Spinal cord (tissue), 10 donors: ENCODE results near the gene CAMK1D. TPM values are rescaled to one million over a fixed set of nuclear protein-coding genes. Genes with fewer than 3 reads are reported as not detected.

Experiments
- DNase-seq, 6 donors: peaks; one replicate each; pipeline versions ENCODE4 v3.0.0 to v3.0.0-alpha.2; 2013 to 2015; ENCODE audit warnings: low spot score in 6 of 6, low read depth in 4 of 6
- H3K27ac ChIP-seq: one replicate; pipeline ENCODE4 v1.5.1; 2013; ENCODE audit warnings: low read depth, low read length, control low read depth
- H3K27me3 ChIP-seq: one replicate; pipeline ENCODE4 v1.6.1; 2013; ENCODE audit warnings: low read length; ENCODE audit not compliant: control insufficient read depth, insufficient read depth
- H3K36me3 ChIP-seq: one replicate; pipeline ENCODE4 v1.6.1; 2013; ENCODE audit warnings: low read length; ENCODE audit not compliant: control insufficient read depth, insufficient read depth
- H3K4me1 ChIP-seq: one replicate; pipeline ENCODE4 v1.6.1; 2013; ENCODE audit warnings: low read length; ENCODE audit not compliant: control insufficient read depth, insufficient read depth
- H3K4me3 ChIP-seq: one replicate; pipeline ENCODE4 v1.5.1; 2013; ENCODE audit warnings: low read depth, low read length, control low read depth
- H3K9me3 ChIP-seq: one replicate; pipeline ENCODE4 v1.6.1; 2013; ENCODE audit warnings: low read length; ENCODE audit not compliant: control insufficient read depth, insufficient read depth
- WGBS: methylation state at CpG from one replicate; pipeline ENCODE4 v1.1.5; 2013; ENCODE audit warnings: missing lambda C conversion rate; ENCODE audit not compliant: insufficient coverage; 5-methylcytosine and 5-hydroxymethylcytosine counted together
- polyA plus RNA-seq, 2 donors: library from polyadenylated mRNA; unstranded; fragments of 120-200 nt; gene quantifications; one replicate each; pipeline ENCODE4 v1.2.1, GENCODE V29; 2013; ENCODE audit not compliant: insufficient read length in 2 of 2
- total RNA-seq, 2 donors: library from RNA; depleted of rRNA in 1 of 2; stranded (reverse); fragments of 120-200 nt in 1 of 2; fragments of >200 nt in 1 of 2; gene quantifications; one replicate each; pipeline versions ENCODE4 v1.2.3 to v1.2.4, GENCODE V29; 2013 to 2014
- donor health status: healthy.

CAMK1D gene
- total and polyA plus RNA-seq, 4 donors, result 25.2 to 39.0 (median 33.9) TPM

DNA sequence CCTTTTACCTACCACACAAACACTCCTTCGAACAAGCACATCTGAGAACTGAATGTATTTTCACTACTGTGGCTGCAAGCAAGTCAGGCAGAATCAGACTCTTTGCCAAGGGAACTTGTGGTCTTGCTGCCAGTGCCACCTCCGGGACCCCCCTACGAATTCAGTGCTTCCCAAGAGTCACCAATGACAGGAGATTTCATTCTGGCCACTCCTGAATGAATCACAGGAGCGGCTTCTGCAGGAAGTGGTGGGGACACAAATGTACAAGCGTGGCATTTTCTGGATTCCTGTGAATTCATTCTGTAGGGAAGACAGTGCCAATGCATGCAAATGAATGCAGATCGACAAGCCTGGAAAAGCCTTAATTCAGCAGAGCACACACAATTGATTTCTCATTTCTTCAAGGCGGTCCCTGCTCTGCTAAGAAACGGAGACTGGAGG is 161.2 kb downstream of the CAMK1D start:
- Histone ChIP-seq H3K36me3 (no peaks in the 10 kb centered on the region), H3K9me3 (no peaks in the 10 kb centered on the region), H3K27ac (peak overlapping the region; percentile 25), H3K4me1 (peaks cover 51% of the 10 kb centered on the region), H3K27me3 (no peaks in the 10 kb centered on the region), H3K4me3 (no peak overlapping the region)
- DNase-seq, result peak in 3 of 6 donors; percentile 48 to 91 (median 90)
- 32% methylated on average over 8 of the region's 8 CpGs for WGBS

DNA sequence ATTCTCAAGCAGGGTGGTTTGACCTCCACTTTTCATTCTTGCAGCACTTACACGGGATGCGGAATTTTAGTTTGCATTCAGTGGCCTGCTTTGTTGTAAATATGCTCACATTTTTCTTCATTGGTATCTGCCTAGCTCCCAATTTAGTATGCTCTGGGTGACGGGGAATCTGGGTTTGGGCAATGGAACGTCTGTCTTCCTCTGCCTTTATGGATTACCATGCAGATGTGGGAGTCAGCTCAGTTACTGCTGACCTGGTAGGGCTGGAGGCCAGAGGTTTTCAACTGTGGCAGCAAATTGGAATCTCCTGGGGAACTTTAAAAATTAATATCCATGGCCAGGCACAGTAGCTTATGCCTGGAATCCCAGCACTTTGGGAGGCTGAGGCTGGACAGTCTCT is 161.6 kb downstream of the CAMK1D start:
- no peaks in the 10 kb centered on the region for H3K27me3 ChIP-seq
- peaks cover 51% of the 10 kb centered on the region for H3K4me1 ChIP-seq
- no peaks in the 10 kb centered on the region for H3K36me3 ChIP-seq
- H3K9me3 ChIP-seq, result no peaks in the 10 kb centered on the region
- peak overlapping the region; percentile 25 for H3K27ac ChIP-seq
- DNase-seq, result no peak
- no peak overlapping the region for H3K4me3 ChIP-seq
- 18% methylated on average over 2 of the region's 4 CpGs for whole genome bisulfite sequencing

DNA sequence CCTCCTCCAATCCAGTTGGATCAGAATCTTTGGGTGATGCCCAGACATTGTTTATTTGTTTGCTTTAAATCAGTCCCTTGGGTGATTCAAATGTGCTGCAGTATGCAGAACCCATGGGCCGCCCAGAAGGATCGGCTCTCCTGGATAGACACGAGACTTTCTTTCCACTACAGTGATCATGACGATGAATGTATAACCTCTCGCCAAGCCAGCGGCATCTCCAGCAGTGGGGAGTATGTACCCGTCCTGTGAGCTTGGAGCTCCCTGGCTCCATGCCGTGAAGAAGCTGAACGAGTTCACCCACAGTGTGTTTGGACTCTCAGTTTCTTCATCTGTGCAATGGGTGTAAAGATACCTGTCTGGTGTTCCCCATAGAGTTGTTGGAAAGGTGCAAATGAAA is 162.3 kb downstream of the CAMK1D start:
- no peak overlapping the region for H3K4me3 ChIP-seq
- H3K27me3 ChIP-seq, result no peaks in the 10 kb centered on the region
- peaks cover 51% of the 10 kb centered on the region for H3K4me1 ChIP-seq
- WGBS, result 82% methylated on average over 7 of the region's 9 CpGs
- no peak overlapping the region for H3K27ac ChIP-seq
- H3K36me3 ChIP-seq, result no peaks in the 10 kb centered on the region
- H3K9me3 ChIP-seq, result no peaks in the 10 kb centered on the region
- no peak for DNase-seq

DNA sequence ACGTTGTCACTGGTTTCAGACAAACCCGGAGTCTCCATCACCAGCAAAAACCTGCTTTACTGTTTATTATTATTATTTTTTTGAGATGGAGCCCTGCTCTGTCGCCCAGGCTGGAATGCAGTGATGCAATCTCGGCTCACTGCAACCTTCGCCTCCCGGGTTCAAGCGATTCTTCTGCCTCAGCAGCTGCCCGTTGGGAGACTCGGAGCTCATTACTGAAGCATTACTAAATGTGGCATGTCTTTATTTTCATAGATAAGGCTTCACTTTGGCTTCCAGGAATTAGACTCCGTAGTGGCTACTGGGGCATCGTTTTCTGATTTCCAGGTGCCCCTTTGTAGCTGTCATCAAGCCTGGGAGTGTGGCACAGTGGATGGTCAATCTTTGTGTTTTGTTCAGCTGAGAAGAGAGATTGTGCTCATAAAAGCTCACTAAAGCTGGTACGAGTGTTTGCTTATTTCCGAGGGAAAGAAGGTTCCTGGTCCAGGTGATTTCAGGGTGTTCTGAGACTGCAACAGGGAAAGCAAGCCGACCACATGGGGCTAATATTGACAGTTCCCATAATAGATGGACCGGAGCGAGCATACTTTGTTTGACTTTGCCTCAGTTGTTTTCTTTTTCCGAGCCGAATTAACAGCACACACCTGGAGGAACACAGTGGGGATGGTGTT is 163.1 kb downstream of the CAMK1D start:
- no peak for DNase-seq
- H3K4me1 ChIP-seq, result peaks cover 50% of the 10 kb centered on the region
- H3K36me3 ChIP-seq, result no peaks in the 10 kb centered on the region
- WGBS, result 64% methylated on average over 15 of the region's 18 CpGs
- no peak overlapping the region for H3K4me3 ChIP-seq
- H3K27me3 ChIP-seq, result no peaks in the 10 kb centered on the region
- H3K27ac ChIP-seq, result no peak overlapping the region
- no peaks in the 10 kb centered on the region for H3K9me3 ChIP-seq

DNA sequence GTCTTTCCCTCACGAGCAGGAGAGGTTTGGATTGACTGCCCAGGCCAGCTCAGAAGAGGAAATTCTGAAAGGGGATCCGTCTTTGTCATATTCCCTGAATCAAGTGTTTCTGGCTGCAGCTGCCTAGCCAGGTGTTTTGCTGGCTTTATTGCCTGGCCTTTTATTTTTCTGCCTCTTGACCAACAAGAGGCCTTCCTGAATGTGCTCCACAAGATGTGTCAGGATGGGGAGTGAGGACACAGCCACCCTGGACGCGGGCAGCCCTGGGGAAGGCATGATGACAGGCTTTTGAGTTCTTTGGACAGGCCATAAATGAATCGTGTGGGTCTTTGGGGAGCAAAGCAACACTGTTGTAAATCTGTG is 163.6 kb downstream of the CAMK1D start:
- WGBS, result 50% methylated on average over 5 of the region's 5 CpGs
- Histone ChIP-seq H3K36me3 (no peaks in the 10 kb centered on the region), H3K27me3 (no peaks in the 10 kb centered on the region), H3K27ac (no peak overlapping the region), H3K9me3 (no peaks in the 10 kb centered on the region), H3K4me3 (no peak overlapping the region), H3K4me1 (peaks cover 45% of the 10 kb centered on the region)
- DNase-seq, result no peak

DNA sequence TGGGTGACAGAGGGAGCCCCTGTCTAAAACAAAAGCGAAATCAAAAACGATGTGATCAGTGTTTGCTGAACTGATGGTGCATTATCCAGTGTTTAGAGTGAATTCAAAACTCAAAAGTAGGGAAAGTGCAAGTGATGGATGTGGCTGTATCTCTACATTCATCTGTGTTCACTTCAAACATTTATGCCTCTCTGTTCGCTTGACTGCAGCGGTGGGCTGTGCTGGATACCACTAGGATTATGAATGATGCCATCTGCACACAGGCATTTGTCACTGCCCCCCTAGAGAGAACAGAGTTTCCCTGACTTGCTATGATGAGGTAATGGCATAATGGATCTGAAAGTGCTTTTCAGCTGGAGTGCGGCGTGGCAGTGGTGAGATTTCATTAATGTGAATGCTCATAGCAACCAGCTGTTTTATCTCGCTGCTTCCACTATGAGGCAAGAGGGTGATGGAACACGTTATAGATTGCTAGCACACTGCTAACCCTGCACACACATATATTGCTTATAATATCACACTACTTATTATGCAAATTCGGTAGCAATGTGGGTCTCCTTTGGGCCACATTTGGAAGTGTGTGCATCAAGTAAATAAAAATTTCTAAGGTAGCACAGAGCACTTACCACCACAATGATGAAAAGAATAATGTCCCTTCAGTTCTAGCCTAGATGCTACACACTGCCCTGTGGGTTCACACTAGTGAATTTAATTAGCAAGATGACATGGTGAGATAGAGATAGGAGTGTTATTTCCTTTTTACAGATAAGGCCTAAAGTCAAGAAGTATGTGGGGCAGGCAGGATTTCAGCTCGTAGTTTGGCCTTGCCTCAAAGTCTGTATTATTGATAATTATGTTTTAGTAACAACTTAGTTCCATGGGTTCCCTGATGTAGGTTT is 164.7 kb downstream of the CAMK1D start:
- Histone ChIP-seq H3K27ac (no peak overlapping the region), H3K9me3 (no peaks in the 10 kb centered on the region), H3K4me3 (no peak overlapping the region), H3K4me1 (peaks cover 42% of the 10 kb centered on the region), H3K27me3 (no peaks in the 10 kb centered on the region), H3K36me3 (no peaks in the 10 kb centered on the region)
- DNase-seq, result peak in 2 of 6 donors; percentile 33 to 95
- WGBS, result 88% methylated on average over 2 of the region's 10 CpGs

DNA sequence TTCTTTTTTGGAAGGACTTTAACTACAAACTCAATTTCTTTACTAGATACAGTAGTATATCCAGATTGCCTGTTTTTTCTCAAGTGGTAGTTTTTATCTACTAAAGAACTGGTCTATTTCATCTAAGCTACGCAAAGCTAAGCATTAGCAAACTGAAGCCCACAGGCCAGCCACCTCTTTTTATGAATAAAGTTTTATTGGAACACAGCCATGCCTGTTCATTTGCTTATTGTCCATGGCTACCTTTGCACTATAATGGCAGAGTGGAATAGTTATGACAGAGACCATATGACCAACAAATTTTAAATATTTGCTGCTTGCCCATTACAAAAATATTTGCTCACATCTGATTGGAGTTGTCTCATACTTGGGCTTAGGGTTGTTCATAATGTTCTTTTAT is 168.7 kb downstream of the CAMK1D start:
- H3K27me3 ChIP-seq, result no peaks in the 10 kb centered on the region
- peaks cover 9% of the 10 kb centered on the region for H3K4me1 ChIP-seq
- WGBS, result no CpG with 5 or more reads among the region's 1 CpG
- no peak for DNase-seq
- H3K9me3 ChIP-seq, result no peaks in the 10 kb centered on the region
- no peaks in the 10 kb centered on the region for H3K36me3 ChIP-seq
- H3K4me3 ChIP-seq, result no peak overlapping the region
- no peak overlapping the region for H3K27ac ChIP-seq

DNA sequence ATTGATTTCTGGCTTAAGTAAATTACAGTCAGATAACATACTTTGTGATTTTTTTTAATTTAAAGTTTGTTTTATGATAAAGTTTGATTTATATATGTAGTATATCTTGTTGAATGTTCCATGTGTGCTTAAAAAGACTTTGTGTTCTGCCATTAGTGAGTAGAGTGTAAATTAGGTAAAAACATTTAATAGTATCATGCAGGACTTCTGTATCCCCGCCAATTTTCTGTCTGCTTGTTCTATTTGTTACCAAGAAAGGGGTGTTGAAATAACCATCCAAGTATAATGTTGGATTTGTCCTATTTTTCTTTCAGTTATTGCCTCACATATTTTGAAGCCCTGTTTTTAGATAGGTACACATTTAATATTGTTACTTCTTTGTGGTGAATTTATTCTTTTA is 172.1 kb downstream of the CAMK1D start:
- Histone ChIP-seq H3K36me3 (no peaks in the 10 kb centered on the region), H3K27me3 (no peaks in the 10 kb centered on the region), H3K9me3 (peaks cover 2% of the 10 kb centered on the region), H3K27ac (no peak overlapping the region), H3K4me1 (no peaks in the 10 kb centered on the region), H3K4me3 (no peak overlapping the region)
- no CpG with 5 or more reads among the region's 1 CpG for WGBS
- DNase-seq, result no peak

DNA sequence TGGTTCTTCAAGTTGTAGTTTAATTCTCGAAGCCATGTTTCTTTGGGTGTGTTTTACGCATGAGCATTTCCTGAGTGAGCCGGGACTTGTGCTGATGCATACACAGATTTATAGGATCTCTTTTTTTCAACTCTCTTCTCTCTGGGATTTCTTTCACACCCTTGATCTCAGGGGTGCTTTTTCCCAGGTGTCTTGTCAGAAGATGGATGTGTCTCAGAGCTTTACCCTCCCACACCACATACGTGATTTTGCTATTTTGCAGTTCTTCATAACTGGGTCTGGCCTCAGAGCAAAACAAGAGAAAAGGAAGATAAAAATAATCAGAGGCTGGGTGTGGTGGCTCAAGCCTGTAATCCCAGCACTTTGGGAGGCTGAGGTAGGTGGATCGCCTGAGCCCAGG is 177.0 kb downstream of the CAMK1D start:
- H3K9me3 ChIP-seq, result peaks cover 2% of the 10 kb centered on the region
- no CpG with 5 or more reads among the region's 5 CpGs for WGBS
- peaks cover 3% of the 10 kb centered on the region for H3K4me1 ChIP-seq
- no peak for DNase-seq
- no peaks in the 10 kb centered on the region for H3K27me3 ChIP-seq
- H3K36me3 ChIP-seq, result no peaks in the 10 kb centered on the region
- H3K4me3 ChIP-seq, result no peak overlapping the region
- no peak overlapping the region for H3K27ac ChIP-seq

DNA sequence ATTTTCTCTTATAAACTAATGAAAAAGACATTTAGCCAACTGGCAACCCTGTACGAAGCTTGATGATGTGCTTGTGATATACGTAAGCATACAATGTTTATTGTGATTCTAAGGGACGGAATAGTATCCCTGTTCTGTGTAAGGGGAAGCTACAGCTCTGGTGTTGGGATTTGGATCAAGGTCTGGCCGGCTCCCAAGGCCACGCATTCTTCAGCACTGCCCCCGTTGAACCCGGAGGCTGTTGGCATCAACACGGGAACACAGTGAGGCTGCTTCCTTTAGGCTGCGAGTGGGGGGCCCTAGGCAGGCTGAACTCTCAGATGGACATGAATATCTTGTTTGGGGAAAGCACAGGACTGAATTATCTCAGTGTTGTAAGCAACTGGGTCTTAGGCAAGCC is 180.6 kb downstream of the CAMK1D start:
- peaks cover 2% of the 10 kb centered on the region for H3K9me3 ChIP-seq
- peaks cover 3% of the 10 kb centered on the region for H3K4me1 ChIP-seq
- H3K27ac ChIP-seq, result no peak overlapping the region
- 78% methylated on average over 9 of the region's 9 CpGs for WGBS
- no peak for DNase-seq
- H3K4me3 ChIP-seq, result no peak overlapping the region
- no peaks in the 10 kb centered on the region for H3K36me3 ChIP-seq
- H3K27me3 ChIP-seq, result no peaks in the 10 kb centered on the region
